Osteoblast (primary cell): Measurements from ENCODE around the gene NTRK3. TPM values are rescaled to one million over a fixed set of nuclear protein-coding genes. Genes with fewer than 3 reads are reported as not detected.

Experiments used
- DNase-seq: peaks from one replicate; pipeline ENCODE4 v3.0.0; 2011; ENCODE audit warnings: low spot score, mixed read lengths; ENCODE audit not compliant: insufficient read length; ENCODE audit errors: missing footprints
- H2AFZ ChIP-seq: 2 replicates; pipeline ENCODE4 v1.6.0; 2011; ENCODE audit warnings: mild to moderate bottlenecking, low read length
- H3K27ac ChIP-seq: 2 replicates; pipeline ENCODE4 v1.5.1; 2011; ENCODE audit warnings: mild to moderate bottlenecking, low read depth, low read length, moderate library complexity
- H3K27me3 ChIP-seq: 2 replicates; pipeline ENCODE4 v1.6.0; 2012; ENCODE audit warnings: mild to moderate bottlenecking, control low read depth, inconsistent platforms, low read length, moderate library complexity; ENCODE audit not compliant: insufficient read depth
- H3K36me3 ChIP-seq: 2 replicates; pipeline ENCODE4 v1.5.1; 2011; ENCODE audit warnings: mild to moderate bottlenecking, low read length, control low read depth, moderate library complexity; ENCODE audit not compliant: insufficient read depth
- H3K4me1 ChIP-seq: 2 replicates; pipeline ENCODE4 v1.5.1; 2011; ENCODE audit warnings: mild to moderate bottlenecking, low read length, control low read depth, moderate library complexity; ENCODE audit not compliant: insufficient read depth
- H3K4me2 ChIP-seq: 2 replicates; pipeline ENCODE4 v1.6.0; 2011; ENCODE audit warnings: mild to moderate bottlenecking, low read length; ENCODE audit not compliant: insufficient read depth
- H3K4me3 ChIP-seq: fragments of 200-600 bp; sonication (generic); 3 replicates; pipeline ENCODE4 v1.5.1; 2012; ENCODE audit warnings: mild to moderate bottlenecking, low read length, inconsistent platforms; ENCODE audit not compliant: insufficient read depth
- H3K79me2 ChIP-seq: 2 replicates; pipeline ENCODE4 v1.6.0; 2012; ENCODE audit warnings: mild to moderate bottlenecking, low read length, control low read depth, inconsistent platforms; ENCODE audit not compliant: insufficient read depth
- H3K9me3 ChIP-seq: 2 replicates; pipeline ENCODE4 v1.5.1; 2011; ENCODE audit warnings: low read depth, low read length, control low read depth
- H4K20me1 ChIP-seq: 2 replicates; pipeline ENCODE4 v1.6.0; 2012; ENCODE audit warnings: mild to moderate bottlenecking, low read length, control low read depth; ENCODE audit not compliant: insufficient read depth
- CTCF ChIP-seq: IDR thresholded peaks from 2 replicates; pipeline ENCODE4 v1.5.1; 2011; ENCODE audit warnings: mild to moderate bottlenecking, low read depth, low read length, moderate library complexity; ENCODE audit errors: extremely low read depth
- total RNA-seq: library from RNA; depleted of rRNA; stranded (reverse); fragments of >200 nt; gene quantifications from 2 replicates; pipeline ENCODE4 v1.2.3, GENCODE V29; 2012

NTRK3 gene
- total RNA-seq, 1 donor, result 0.72 TPM

GRCh38 chr15:88015228-88015860, 241.2 kb downstream of the NTRK3 start:
- H4K20me1 ChIP-seq, result no peaks in the 10 kb centered on the region
- H3K4me3 ChIP-seq, result no peak overlapping the region
- DNase-seq, result no peak
- H3K27me3 ChIP-seq, result no peaks in the 10 kb centered on the region
- no peaks in the 10 kb centered on the region for H3K36me3 ChIP-seq
- H3K27ac ChIP-seq, result no peak overlapping the region
- no peak overlapping the region for H3K4me2 ChIP-seq
- no peak for TF ChIP-seq CTCF
- no peaks in the 10 kb centered on the region for H3K79me2 ChIP-seq
- no peaks in the 10 kb centered on the region for H3K9me3 ChIP-seq
- no peak overlapping the region for H2AFZ ChIP-seq
- peaks cover 3% of the 10 kb centered on the region for H3K4me1 ChIP-seq

- H3K9me3 ChIP-seq, result no peaks in the 10 kb centered on the region
- H4K20me1 ChIP-seq, result no peaks in the 10 kb centered on the region
- H3K4me2 ChIP-seq, result no peak overlapping the region
- H3K27me3 ChIP-seq, result no peaks in the 10 kb centered on the region
- TF ChIP-seq CTCF, result no peak
- H3K4me3 ChIP-seq, result no peak overlapping the region
- H3K79me2 ChIP-seq, result no peaks in the 10 kb centered on the region
- no peak overlapping the region for H2AFZ ChIP-seq
- no peak overlapping the region for H3K27ac ChIP-seq
- H3K36me3 ChIP-seq, result no peaks in the 10 kb centered on the region
- no peak for DNase-seq
- H3K4me1 ChIP-seq, result peaks cover 3% of the 10 kb centered on the region
Measured at GRCh38 chr15:88014454-88015160, 241.9 kb downstream of the NTRK3 start.

- H3K27me3 ChIP-seq, result no peaks in the 10 kb centered on the region
- H3K9me3 ChIP-seq, result no peaks in the 10 kb centered on the region
- H2AFZ ChIP-seq, result no peak overlapping the region
- DNase-seq, result no peak
- no peak for TF ChIP-seq CTCF
- no peak overlapping the region for H3K4me2 ChIP-seq
- H3K4me3 ChIP-seq, result no peak overlapping the region
- no peaks in the 10 kb centered on the region for H3K36me3 ChIP-seq
- no peak overlapping the region for H3K27ac ChIP-seq
- H4K20me1 ChIP-seq, result no peaks in the 10 kb centered on the region
- no peaks in the 10 kb centered on the region for H3K4me1 ChIP-seq
- H3K79me2 ChIP-seq, result no peaks in the 10 kb centered on the region
Measured at GRCh38 chr15:88013111-88013510, 243.4 kb downstream of the NTRK3 start.

GRCh38 chr15:88012688-88013087, 243.9 kb downstream of the NTRK3 start:
- no peak overlapping the region for H3K4me3 ChIP-seq
- H3K4me2 ChIP-seq, result no peak overlapping the region
- H4K20me1 ChIP-seq, result no peaks in the 10 kb centered on the region
- H3K36me3 ChIP-seq, result no peaks in the 10 kb centered on the region
- TF ChIP-seq CTCF, result no peak
- no peaks in the 10 kb centered on the region for H3K9me3 ChIP-seq
- H3K4me1 ChIP-seq, result no peaks in the 10 kb centered on the region
- H3K27ac ChIP-seq, result no peak overlapping the region
- H2AFZ ChIP-seq, result no peak overlapping the region
- no peak for DNase-seq
- H3K27me3 ChIP-seq, result no peaks in the 10 kb centered on the region
- no peaks in the 10 kb centered on the region for H3K79me2 ChIP-seq
